GM21381 (cell line): ENCODE results near the gene MPPED1.

Source experiments
- ATAC-seq: cut with Tn5 transposase; IDR thresholded peaks from one replicate; pipeline ENCODE4 v1.9.1; 2021; ENCODE audit warnings: mild to moderate bottlenecking, moderate library complexity; ENCODE audit not compliant: unreplicated experiment

Gene MPPED1

DNA sequence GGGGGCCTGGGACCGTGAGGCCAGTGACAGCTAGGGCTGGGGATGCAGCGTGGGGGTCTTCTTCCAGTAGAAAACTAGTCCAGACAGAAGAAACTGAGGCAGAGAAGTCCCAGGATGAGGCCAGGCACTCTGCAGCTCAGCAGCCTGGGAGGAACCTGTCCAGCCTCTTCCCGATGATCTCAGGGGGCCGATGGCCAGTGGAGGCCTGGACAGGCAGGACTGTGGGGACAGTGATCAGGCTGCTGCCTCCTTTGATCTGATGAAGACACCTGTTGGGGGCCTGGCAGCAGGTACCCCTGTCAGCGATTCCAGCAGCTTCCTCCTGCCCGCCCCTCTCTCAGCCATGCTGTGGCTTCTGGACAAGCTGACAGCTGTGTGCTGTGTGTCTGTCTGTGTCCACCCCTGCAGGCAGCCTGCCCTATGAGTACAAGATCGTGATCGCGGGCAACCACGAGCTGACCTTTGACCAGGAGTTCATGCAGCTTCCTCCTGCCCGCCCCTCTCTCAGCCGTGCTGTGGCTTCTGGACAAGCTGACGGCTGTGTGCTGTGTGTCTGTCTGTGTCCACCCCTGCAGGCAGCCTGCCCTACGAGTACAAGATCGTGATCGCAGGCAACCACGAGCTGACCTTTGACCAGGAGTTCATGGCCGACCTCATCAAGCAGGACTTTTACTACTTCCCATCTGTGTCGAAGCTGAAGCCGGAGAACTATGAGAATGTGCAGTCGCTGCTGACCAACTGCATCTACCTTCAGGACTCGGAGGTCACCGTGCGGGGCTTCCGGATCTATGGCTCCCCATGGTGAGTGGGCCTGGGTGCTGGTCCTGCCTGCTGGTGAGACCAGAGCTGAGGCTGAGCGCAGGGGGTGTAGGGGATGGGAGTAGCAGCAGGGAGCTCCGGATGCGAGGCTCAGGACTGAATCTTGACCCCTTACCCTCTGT is 62.6 kb downstream of the MPPED1 start:
- ATAC-seq, result no peak

DNA sequence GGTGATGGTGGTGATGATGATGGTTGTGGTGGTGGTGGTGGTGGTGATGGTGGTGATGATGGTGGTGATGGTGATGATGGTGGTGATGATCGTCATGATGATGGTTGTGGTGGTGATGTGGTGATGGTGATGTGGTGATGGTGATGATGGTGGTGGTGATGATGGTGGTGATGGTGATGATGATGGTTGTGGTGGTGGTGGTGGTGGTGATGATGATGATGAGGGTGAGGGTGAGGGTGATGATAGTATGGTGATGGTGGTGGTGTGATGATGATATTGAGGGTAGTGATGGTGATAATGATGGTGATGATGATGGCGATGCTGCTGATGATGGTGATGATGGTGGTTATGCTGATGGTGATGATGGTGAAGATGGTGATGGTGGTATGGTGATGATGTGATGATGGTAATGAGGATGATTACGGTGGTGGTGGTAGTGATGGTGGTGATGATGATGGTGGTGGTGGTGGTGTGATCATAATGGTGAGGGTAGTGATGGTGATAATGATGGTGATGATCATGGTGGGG is 63.8 kb downstream of the MPPED1 start:
- ATAC-seq, result no peak

DNA sequence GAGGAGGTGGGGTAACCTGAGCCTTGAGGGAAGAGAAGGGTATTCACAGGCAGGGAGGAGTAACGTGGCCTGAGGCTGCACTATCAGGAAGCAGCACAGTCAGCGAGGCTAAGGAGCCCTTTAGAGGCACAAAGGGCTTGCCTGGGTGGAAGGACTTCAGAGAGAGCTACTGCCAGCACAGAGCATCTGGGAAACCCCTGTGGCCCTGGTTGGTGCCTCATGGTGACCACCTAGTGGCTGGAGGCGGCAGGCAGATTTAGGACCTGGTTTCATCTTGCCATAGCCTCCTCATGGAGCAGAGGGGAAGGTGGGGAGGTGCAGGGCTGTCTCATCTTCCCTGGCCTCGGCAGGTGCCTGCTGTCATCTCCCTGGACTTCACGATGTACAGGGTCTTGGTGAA is 64.5 kb downstream of the MPPED1 start:
- ATAC-seq, result no peak

DNA sequence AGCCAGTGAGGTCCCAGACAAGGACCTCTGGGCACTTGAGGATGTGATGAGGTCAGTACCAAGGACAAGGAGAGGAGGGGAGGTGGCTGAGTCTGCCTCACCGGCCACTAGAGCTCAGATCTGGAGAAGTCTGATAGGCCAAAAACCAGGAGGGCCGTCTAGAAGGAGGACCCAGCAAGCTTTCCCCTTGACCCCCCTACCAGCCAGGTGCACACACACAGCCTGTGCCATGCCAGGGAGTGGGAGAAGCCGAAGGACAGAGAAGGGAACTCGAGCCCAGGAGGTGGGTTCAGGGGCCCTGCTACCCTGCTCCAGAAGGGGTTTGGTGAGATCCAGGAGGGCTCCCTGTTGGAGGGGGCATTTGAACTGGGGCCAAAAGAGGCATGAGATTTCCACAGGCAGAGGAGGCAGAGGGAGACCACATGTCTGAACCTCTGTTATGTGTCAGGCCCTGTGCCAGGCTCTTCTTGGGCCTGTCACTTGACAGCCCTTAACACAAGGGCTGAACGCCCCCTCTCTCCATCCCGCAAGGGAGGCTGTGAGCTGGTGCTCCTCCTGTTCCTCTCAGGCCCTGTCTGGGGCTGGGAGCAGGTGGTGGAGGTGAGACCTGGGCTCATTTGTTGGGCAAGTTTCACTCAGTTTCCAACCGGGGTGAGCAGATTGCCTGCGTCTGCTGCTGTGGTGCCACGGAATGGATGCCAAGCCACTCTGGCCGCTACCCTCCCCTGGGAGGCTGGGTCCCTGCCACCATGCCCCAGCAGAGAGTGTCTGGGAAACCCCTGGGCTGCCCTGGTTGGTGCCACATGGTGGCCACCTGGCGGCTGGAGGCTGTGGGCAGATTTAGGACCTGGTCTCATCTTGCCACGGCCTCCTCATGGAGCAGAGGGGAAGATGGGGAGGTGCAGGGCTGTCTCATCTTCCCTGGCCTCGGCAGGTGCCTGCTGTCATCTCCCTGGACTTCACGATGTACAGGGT is 65.2 kb downstream of the MPPED1 start:
- ATAC-seq, result no peak

GRCh38 chr22:43477966-43478365 is 66.2 kb downstream of the MPPED1 start:
- ATAC-seq, result no peak

- ATAC-seq, result no peak
Observed at GRCh38 chr22:43478621-43479300, 66.9 kb downstream of the MPPED1 start.

DNA sequence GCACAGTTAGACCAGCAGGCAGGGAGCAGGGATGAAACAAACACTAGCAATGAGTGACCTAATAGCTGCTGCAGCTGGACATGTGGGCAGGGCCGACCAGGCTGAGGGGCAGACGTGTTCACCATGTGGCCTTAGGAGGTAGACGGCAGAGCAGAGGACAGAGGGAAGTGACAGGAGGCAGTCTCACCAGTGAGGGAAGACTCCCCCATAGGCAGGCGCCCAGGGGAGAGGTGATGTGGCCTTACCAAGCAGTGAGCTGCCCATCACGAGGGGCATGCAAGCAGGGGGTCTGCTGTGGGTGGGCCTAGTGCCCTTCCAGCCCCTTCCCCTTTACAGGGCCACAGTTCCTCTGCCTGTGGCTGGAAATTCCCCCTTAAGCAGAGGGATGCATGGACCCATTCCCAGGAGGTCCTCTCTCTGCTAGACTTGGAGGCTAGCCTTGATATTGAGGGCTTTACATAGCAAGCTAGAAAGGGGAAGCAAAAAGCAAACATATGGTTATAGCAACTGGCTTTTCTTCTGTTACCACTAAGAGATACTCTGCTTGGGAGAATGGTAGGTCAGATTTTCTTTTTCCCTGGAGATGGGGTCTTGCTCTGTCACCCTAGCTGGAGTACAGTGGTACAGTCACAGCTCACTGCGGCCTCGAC is 67.6 kb downstream of the MPPED1 start:
- ATAC-seq, result no peak

DNA sequence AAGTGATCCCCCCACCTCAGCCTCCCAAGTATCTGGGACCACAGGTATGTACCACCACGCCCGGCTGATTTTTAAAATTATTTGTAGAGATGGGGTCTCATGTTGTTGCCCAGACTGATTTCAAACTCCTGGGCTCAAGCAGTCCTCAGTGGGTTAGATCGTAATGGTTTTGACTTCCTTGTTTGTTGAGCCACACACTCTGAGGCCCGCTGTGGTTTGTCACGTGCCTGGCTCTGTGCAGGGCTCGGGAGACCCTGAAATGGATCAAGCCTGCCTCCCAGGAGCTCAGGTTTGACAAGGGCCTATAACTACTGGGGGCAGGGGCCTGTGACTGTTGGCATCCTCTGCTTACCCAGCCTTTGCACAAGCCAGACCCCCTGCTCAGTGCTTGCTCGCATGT is 68.1 kb downstream of the MPPED1 start:
- ATAC-seq, result no peak

DNA sequence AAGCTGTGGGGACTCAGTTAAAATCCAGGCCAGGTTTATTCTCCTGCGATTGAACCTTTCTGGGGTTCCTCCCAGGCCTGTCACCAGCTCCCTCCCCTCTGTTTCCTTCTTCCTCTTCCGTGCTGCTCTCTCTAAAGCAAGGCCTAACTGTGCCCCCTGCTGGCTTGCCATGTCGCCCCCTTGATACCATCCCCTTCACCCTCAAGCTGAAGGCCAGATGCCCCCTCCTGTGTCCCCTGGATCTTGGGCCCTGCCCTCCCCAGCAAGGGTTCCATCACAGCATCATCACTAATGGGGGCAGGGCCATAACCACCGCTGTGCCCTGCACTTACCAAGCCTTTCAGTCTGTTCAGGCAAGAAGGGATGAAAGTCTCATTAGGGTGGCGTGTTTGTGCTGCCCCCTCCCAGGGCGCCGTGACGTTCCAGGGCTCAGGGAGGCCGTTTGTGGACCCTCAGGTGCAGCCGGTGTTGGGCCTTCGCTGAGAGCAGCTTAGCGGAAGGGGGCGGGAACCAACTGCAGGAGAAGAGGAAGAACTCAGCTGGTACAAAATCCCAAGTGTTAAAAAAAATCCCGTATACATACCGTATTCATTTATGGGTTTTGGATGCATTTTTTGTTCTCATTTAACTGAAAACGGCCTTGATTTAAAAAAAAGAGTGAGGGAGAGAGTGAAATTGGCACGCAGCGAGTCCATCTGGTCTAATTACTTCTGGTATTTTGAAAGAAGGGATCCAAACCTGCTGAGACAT is 69.9 kb downstream of the MPPED1 start:
- no peak for ATAC-seq

DNA sequence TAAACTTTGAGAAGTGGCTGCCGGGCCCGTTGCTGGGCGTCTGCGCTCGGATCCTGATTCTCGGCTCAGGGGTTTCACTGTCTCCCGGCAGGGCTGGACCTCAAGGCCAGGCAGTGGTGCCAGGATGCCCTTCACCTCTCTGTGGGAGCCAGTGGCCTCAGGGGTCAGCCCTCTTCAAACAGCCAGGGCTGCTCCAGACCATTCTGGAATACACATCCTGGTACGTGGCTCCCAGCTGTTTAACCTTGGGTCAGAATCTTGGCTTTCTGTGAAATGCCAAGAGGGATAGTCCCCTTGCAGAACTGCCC is 70.5 kb downstream of the MPPED1 start:
- ATAC-seq, result no peak

- no peak for ATAC-seq
Observed at GRCh38 chr22:43483266-43483665, 71.5 kb downstream of the MPPED1 start.

- no peak for ATAC-seq
Observed at GRCh38 chr22:43483669-43484068, 71.9 kb downstream of the MPPED1 start.

DNA sequence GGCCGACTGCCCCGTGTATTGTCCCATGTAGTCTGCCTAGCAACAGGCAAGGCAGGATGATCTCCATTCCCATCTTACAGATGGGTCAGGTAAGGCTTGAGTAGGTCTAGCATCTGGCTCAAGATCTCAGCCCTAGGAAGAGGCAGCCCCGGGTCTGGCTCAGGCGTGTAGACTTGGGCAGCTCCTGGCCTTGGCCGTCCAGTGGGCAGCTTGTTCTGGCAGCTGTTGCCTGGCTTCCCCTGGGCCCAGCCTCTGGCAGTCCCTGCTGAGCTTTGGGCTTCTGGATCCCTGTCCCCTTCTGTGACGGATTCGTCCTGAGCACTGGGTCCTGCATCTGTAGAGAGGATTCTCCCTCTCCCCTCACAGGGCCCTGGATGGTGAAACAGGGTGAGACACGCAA is 72.4 kb downstream of the MPPED1 start:
- no peak for ATAC-seq

- no peak for ATAC-seq
Observed at GRCh38 chr22:43485502-43486089, 73.8 kb downstream of the MPPED1 start.

GRCh38 chr22:43487311-43488030 is 75.7 kb downstream of the MPPED1 start:
- no peak for ATAC-seq

- ATAC-seq, result no peak
Observed at GRCh38 chr22:43488031-43488866, 76.4 kb downstream of the MPPED1 start.

- no peak for ATAC-seq
Observed at GRCh38 chr22:43488937-43489336, 77.1 kb downstream of the MPPED1 start.

DNA sequence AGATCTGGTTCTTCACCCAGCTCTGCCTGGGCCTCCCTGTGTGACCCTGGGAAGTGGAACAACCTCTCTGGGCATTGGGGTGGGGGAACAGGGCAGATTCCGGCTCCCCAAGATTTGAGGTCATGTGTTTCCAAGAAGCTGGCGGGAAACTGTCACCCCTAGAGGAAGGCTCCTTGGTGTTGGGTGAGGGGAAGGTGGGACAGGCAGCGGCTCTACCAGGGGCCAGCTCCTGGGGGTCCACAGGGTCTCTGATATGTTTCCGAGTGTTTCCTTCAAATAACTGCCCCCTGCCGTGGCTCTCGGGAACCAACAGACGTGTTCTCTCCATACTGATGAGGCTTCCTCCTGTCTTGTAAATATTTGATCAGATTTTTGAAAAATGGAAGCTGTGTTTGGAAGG is 78.5 kb downstream of the MPPED1 start:
- no peak for ATAC-seq
